ENCODE results near the gene MARCHF9.

DNA sequence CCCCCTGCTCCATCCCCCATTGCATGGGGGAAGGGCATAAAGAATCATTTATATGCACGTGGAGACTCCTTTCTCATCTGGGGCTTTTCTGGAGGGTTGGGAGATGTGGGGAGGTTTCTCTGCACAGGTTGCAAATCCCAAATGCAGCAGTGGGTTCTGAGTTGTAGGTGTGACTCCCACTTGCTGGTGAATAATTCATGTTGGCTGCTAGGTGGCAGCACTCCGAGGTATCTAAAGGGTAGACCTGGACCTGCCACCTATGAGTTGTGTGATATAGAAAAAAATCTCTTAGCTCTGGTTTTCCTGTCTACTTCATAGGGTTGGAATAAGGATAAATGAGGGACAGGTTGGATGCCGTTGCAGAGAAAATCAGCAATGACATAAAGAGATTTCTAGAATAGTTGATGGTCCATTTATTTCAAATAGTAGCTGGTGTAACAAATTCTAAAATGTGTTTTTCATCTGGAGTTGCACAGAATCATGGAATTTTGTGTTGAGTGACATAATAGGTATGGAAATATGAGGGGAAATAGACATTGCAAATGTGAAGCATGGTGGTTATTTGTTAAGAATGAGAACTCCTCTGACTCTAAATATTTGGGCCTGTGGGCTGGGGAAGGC lies 4.6 kb downstream of the MARCHF9 start:
- TF ChIP-seq, protein P1, sequence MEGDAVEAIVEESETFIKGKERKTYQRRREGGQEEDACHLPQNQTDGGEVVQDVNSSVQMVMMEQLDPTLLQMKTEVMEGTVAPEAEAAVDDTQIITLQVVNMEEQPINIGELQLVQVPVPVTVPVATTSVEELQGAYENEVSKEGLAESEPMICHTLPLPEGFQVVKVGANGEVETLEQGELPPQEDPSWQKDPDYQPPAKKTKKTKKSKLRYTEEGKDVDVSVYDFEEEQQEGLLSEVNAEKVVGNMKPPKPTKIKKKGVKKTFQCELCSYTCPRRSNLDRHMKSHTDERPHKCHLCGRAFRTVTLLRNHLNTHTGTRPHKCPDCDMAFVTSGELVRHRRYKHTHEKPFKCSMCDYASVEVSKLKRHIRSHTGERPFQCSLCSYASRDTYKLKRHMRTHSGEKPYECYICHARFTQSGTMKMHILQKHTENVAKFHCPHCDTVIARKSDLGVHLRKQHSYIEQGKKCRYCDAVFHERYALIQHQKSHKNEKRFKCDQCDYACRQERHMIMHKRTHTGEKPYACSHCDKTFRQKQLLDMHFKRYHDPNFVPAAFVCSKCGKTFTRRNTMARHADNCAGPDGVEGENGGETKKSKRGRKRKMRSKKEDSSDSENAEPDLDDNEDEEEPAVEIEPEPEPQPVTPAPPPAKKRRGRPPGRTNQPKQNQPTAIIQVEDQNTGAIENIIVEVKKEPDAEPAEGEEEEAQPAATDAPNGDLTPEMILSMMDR (IDR thresholded peaks at IDR 0.05) = peak in 9 of 12 donors; percentile 8 to 52 (median 37)
- TF ChIP-seq POLR2A (IDR thresholded peaks at IDR 0.05) = no peak
